ENCODE results near the gene MAML2. TPM values are rescaled to one million over a fixed set of nuclear protein-coding genes. Genes with fewer than 3 reads are reported as not detected.

Gene MAML2
- total RNA-seq, 2 experiments from 2014 or later: 14.7 to 15.5 TPM

GRCh38 chr11:96122601-96123074, 220.4 kb downstream of the MAML2 start:
- DNase-seq: no peak
- peaks cover 27% of the 10 kb centered on the region for H3K4me1 Mint-ChIP-seq (ENCODE audit: low read depth)

GRCh38 chr11:96119211-96119610, 223.8 kb downstream of the MAML2 start:
- Mint-ChIP-seq H3K27ac (no peak overlapping the region), H3K36me3 (ENCODE audit: low read depth) (peaks cover 18% of the 10 kb centered on the region), H3K27me3 (ENCODE audit: low read depth) (no peaks in the 10 kb centered on the region), H3K9me3 (ENCODE audit: insufficient read depth) (no peaks in the 10 kb centered on the region), H3K4me1 (ENCODE audit: low read depth) (peaks cover 12% of the 10 kb centered on the region), H3K4me3 (no peak overlapping the region)
- ATAC-seq (no peak), DNase-seq (no peak)
- ChIA-PET CTCF (interaction anchor here (0.6 kb wide), 1 partner anchor 8 kb away, joined by 3 read pairs; no protein-coding TSS in a partner anchor), POLR2A (no interaction called here)

More at GRCh38 chr11:96122601-96123074, 220.4 kb downstream of the MAML2 start:
- no peak for ATAC-seq
- ChIA-PET CTCF (interaction anchor here (0.8 kb wide), 1 partner anchor 219 kb away, joined by 3 read pairs; no protein-coding TSS in a partner anchor), POLR2A (no interaction called here)
- Mint-ChIP-seq H3K4me3 (no peak overlapping the region), H3K27ac (peak overlapping the region; percentile 7), H3K27me3 (ENCODE audit: low read depth) (no peaks in the 10 kb centered on the region), H3K36me3 (ENCODE audit: low read depth) (peaks cover 8% of the 10 kb centered on the region), H3K9me3 (ENCODE audit: insufficient read depth) (no peaks in the 10 kb centered on the region)

- CTCF ChIA-PET: interaction anchor here (1.7 kb wide), 1 partner anchor 227 kb away, joined by 5 read pairs; the partner anchor contains the start of gene MAML2
These were observed 226.6 kb downstream of the MAML2 start for GRCh38 chr11:96116376-96116775.

GRCh38 chr11:96114178-96115064, 228.6 kb downstream of the MAML2 start:
- no peak overlapping the region for H3K4me3 Mint-ChIP-seq
- DNase-seq (no peak), ATAC-seq (no peak)
- H3K27ac Mint-ChIP-seq: no peak overlapping the region
- peaks cover 10% of the 10 kb centered on the region for H3K36me3 Mint-ChIP-seq (ENCODE audit: low read depth)
- peaks cover 13% of the 10 kb centered on the region for H3K4me1 Mint-ChIP-seq (ENCODE audit: low read depth)
- ChIA-PET CTCF (no interaction called here), POLR2A (no interaction called here)
- H3K27me3 Mint-ChIP-seq (ENCODE audit: low read depth): no peaks in the 10 kb centered on the region
- no peaks in the 10 kb centered on the region for H3K9me3 Mint-ChIP-seq (ENCODE audit: insufficient read depth)

More at GRCh38 chr11:96116376-96116775, 226.6 kb downstream of the MAML2 start:
- Mint-ChIP-seq H3K36me3 (ENCODE audit: low read depth) (peaks cover 10% of the 10 kb centered on the region), H3K4me3 (no peak overlapping the region), H3K4me1 (ENCODE audit: low read depth) (peaks cover 13% of the 10 kb centered on the region), H3K9me3 (ENCODE audit: insufficient read depth) (no peaks in the 10 kb centered on the region), H3K27me3 (ENCODE audit: low read depth) (no peaks in the 10 kb centered on the region), H3K27ac (no peak overlapping the region)
- no peak for DNase-seq
- POLR2A ChIA-PET: no interaction called here
- ATAC-seq: no peak

- ChIA-PET POLR2A (no interaction called here), CTCF (interaction anchor here (1.2 kb wide), 1 partner anchor 230 kb away, joined by 4 read pairs; the partner anchor contains the start of gene MAML2)
- DNase-seq (no peak), ATAC-seq (no peak)
- Mint-ChIP-seq H3K9me3 (ENCODE audit: insufficient read depth) (no peaks in the 10 kb centered on the region), H3K36me3 (ENCODE audit: low read depth) (peaks cover 12% of the 10 kb centered on the region), H3K4me3 (no peak overlapping the region), H3K4me1 (ENCODE audit: low read depth) (peaks cover 13% of the 10 kb centered on the region), H3K27me3 (ENCODE audit: low read depth) (no peaks in the 10 kb centered on the region), H3K27ac (no peak overlapping the region)
These were observed 229.8 kb downstream of the MAML2 start for GRCh38 chr11:96113193-96113681.

- no peaks in the 10 kb centered on the region for H3K27me3 Mint-ChIP-seq (ENCODE audit: low read depth)
- ChIA-PET POLR2A (no interaction called here), CTCF (interaction anchor here (1.1 to 1.6 kb wide), 3 partner anchors 57 to 231 kb away, joined by 4 to 7 read pairs (median 6); partner anchors contain the start of gene MAML2)
- peaks cover 17% of the 10 kb centered on the region for H3K36me3 Mint-ChIP-seq (ENCODE audit: low read depth)
- no peak overlapping the region for H3K27ac Mint-ChIP-seq
- DNase-seq (no peak), ATAC-seq (peak; percentile 58)
- H3K4me1 Mint-ChIP-seq (ENCODE audit: low read depth): peaks cover 13% of the 10 kb centered on the region
- no peaks in the 10 kb centered on the region for H3K9me3 Mint-ChIP-seq (ENCODE audit: insufficient read depth)
- no peak overlapping the region for H3K4me3 Mint-ChIP-seq
These were observed 230.5 kb downstream of the MAML2 start for GRCh38 chr11:96112192-96113128.

- POLR2A ChIA-PET: no interaction called here
These were observed 231.7 kb downstream of the MAML2 start for GRCh38 chr11:96111308-96111707.

GRCh38 chr11:96110302-96110701, 232.7 kb downstream of the MAML2 start:
- CTCF ChIA-PET: interaction anchor here (1.1 kb wide), 1 partner anchor 52 kb away, joined by 3 read pairs; no protein-coding TSS in a partner anchor

More at GRCh38 chr11:96111308-96111707, 231.7 kb downstream of the MAML2 start:
- no peaks in the 10 kb centered on the region for H3K27me3 Mint-ChIP-seq (ENCODE audit: low read depth)
- H3K4me1 Mint-ChIP-seq (ENCODE audit: low read depth): peaks cover 13% of the 10 kb centered on the region
- CTCF ChIA-PET: interaction anchor here (0.6 to 1.6 kb wide), 4 partner anchors 8 to 232 kb away, joined by 3 to 7 read pairs (median 4); partner anchors contain the start of gene MAML2
- no peak for ATAC-seq
- no peak overlapping the region for H3K4me3 Mint-ChIP-seq
- no peak for DNase-seq
- no peak overlapping the region for H3K27ac Mint-ChIP-seq
- peaks cover 11% of the 10 kb centered on the region for H3K36me3 Mint-ChIP-seq (ENCODE audit: low read depth)
- H3K9me3 Mint-ChIP-seq (ENCODE audit: insufficient read depth): no peaks in the 10 kb centered on the region

GRCh38 chr11:96109331-96110030, 233.5 kb downstream of the MAML2 start:
- Mint-ChIP-seq H3K27me3 (ENCODE audit: low read depth) (no peaks in the 10 kb centered on the region), H3K4me1 (ENCODE audit: low read depth) (peaks cover 22% of the 10 kb centered on the region), H3K27ac (no peak overlapping the region), H3K36me3 (ENCODE audit: low read depth) (peaks cover 10% of the 10 kb centered on the region), H3K4me3 (no peak overlapping the region), H3K9me3 (ENCODE audit: insufficient read depth) (no peaks in the 10 kb centered on the region)
- DNase-seq (no peak), ATAC-seq (no peak)
- CTCF ChIA-PET: interaction anchor here (1.1 kb wide), 1 partner anchor 53 kb away, joined by 3 read pairs; no protein-coding TSS in a partner anchor
- POLR2A ChIA-PET: no interaction called here

More at GRCh38 chr11:96110302-96110701, 232.7 kb downstream of the MAML2 start:
- peaks cover 19% of the 10 kb centered on the region for H3K4me1 Mint-ChIP-seq (ENCODE audit: low read depth)
- no peak for DNase-seq
- POLR2A ChIA-PET: no interaction called here
- no peaks in the 10 kb centered on the region for H3K9me3 Mint-ChIP-seq (ENCODE audit: insufficient read depth)
- no peaks in the 10 kb centered on the region for H3K27me3 Mint-ChIP-seq (ENCODE audit: low read depth)
- no peak for ATAC-seq
- peaks cover 9% of the 10 kb centered on the region for H3K36me3 Mint-ChIP-seq (ENCODE audit: low read depth)
- no peak overlapping the region for H3K27ac Mint-ChIP-seq
- no peak overlapping the region for H3K4me3 Mint-ChIP-seq

- no peaks in the 10 kb centered on the region for H3K9me3 Mint-ChIP-seq (ENCODE audit: insufficient read depth)
- no peak overlapping the region for H3K4me3 Mint-ChIP-seq
These were observed 235.7 kb downstream of the MAML2 start for GRCh38 chr11:96107143-96107824.

More at GRCh38 chr11:96107143-96107824, 235.7 kb downstream of the MAML2 start:
- no peaks in the 10 kb centered on the region for H3K27me3 Mint-ChIP-seq (ENCODE audit: low read depth)
- peaks cover 15% of the 10 kb centered on the region for H3K36me3 Mint-ChIP-seq (ENCODE audit: low read depth)
- ChIA-PET POLR2A (no interaction called here), CTCF (interaction anchor here (0.6 to 3.9 kb wide), 3 partner anchors 16 to 235 kb away, joined by 3 to 15 read pairs (median 3); partner anchors contain the start of gene MAML2)
- DNase-seq: no peak
- peaks cover 9% of the 10 kb centered on the region for H3K4me1 Mint-ChIP-seq (ENCODE audit: low read depth)
- no peak overlapping the region for H3K27ac Mint-ChIP-seq
- no peak for ATAC-seq

Measured in activated CD8-positive, alpha-beta T cell treated with anti-CD3 and anti-CD28 coated beads, Interleukin-2, amount 10 ng/mL, durations not matched to agents 7 days and 5 days (primary cell).